NCI-H1105 (cell line): ENCODE results near the gene CFAP61.
"Not testable (repeated sequence)": the region's sequence is repeated elsewhere in the genome, so short reads cannot be mapped to it uniquely, and the experiment has no call there.

ENCODE experiments used
- DNase-seq: peaks from one replicate; lab custom pipeline; 2025; lab: John Stamatoyannopoulos, UW

The CFAP61 gene

GRCh38 chr20:20052074-20052970 lies at the start of gene CFAP61, which contains the start of gene CRNKL1:
Gene CFAP61 (plus strand): TSS chr20:20052532. CDS start chr20:20056654, 4,122 bp downstream.
Gene CRNKL1 (minus strand): TSS chr20:20052466. CDS start chr20:20052342, 124 bp downstream.
- peak; percentile 97 for DNase-seq

GRCh38 chr20:20003031-20003954 lies 49.0 kb upstream of the CFAP61 start:
- no peak for DNase-seq

- not testable (repeated sequence) for DNase-seq
Observed at GRCh38 chr20:20003955-20004322, 48.4 kb upstream of the CFAP61 start.

GRCh38 chr20:20005342-20005741 lies 47.0 kb upstream of the CFAP61 start:
- DNase-seq = no peak

- DNase-seq = no peak
Observed at GRCh38 chr20:20009784-20010253, 42.5 kb upstream of the CFAP61 start.

GRCh38 chr20:20010639-20011500 lies 41.5 kb upstream of the CFAP61 start:
- DNase-seq = no peak

- no peak for DNase-seq
Observed at GRCh38 chr20:20012541-20012940, 39.8 kb upstream of the CFAP61 start.

GRCh38 chr20:20014659-20015058 lies 37.7 kb upstream of the CFAP61 start:
- no peak for DNase-seq

- peak; percentile 92 for DNase-seq
Observed at GRCh38 chr20:20017001-20017843, 35.1 kb upstream of the CFAP61 start, which contains the start of gene NAA20. Gene NAA20 (plus strand): TSS chr20:20017362. CDS start chr20:20017397, 35 bp downstream.

GRCh38 chr20:20017844-20018185 lies 34.5 kb upstream of the CFAP61 start:
- DNase-seq = no peak

GRCh38 chr20:20018366-20018765 lies 34.0 kb upstream of the CFAP61 start:
- DNase-seq = no peak

GRCh38 chr20:20019123-20019522 lies 33.2 kb upstream of the CFAP61 start:
- no peak for DNase-seq

GRCh38 chr20:20020908-20021307 lies 31.4 kb upstream of the CFAP61 start:
- DNase-seq = no peak

- no peak for DNase-seq
Observed at GRCh38 chr20:20021835-20022234, 30.5 kb upstream of the CFAP61 start.

- no peak for DNase-seq
Observed at GRCh38 chr20:20022498-20022897, 29.8 kb upstream of the CFAP61 start.

- no peak for DNase-seq
Observed at GRCh38 chr20:20023395-20023794, 28.9 kb upstream of the CFAP61 start.

GRCh38 chr20:20024942-20025341 lies 27.4 kb upstream of the CFAP61 start:
- no peak for DNase-seq

GRCh38 chr20:20027284-20027683 lies 25.0 kb upstream of the CFAP61 start:
- no peak for DNase-seq

- no peak for DNase-seq
Observed at GRCh38 chr20:20031790-20032189, 20.5 kb upstream of the CFAP61 start.

- no peak for DNase-seq
Observed at GRCh38 chr20:20034486-20034885, 17.8 kb upstream of the CFAP61 start.

- no peak for DNase-seq
Observed at GRCh38 chr20:20036756-20037155, 15.6 kb upstream of the CFAP61 start.
